ENCODE measurements around the gene CXCL8.

- no peak for TF ChIP-seq POLR2A (IDR thresholded peaks at IDR 0.05; ENCODE audit: low read depth, low read length)
- no peak for TF ChIP-seq POLR2AphosphoS5 (IDR thresholded peaks at IDR 0.05; ENCODE audit: low read depth, low read length)
- no peak for TF ChIP-seq TAF1 (IDR thresholded peaks at IDR 0.05; ENCODE audit: low read depth, low read length)
- TF ChIP-seq PAX5 (IDR thresholded peaks at IDR 0.05; ENCODE audit: insufficient read depth, low read length, severe bottlenecking), result no peak
- no peak for TF ChIP-seq POU2F2 (IDR thresholded peaks at IDR 0.05; ENCODE audit: low read depth, low read length)
- TF ChIP-seq SPI1 (IDR thresholded peaks at IDR 0.05; ENCODE audit: low read depth, low read length), result no peak
These were observed 30.8 kb upstream of the CXCL8 start for GRCh38 chr4:73709451-73710033.
